Suprapubic skin (tissue), 4 donors: ENCODE results near the gene SUFU.

Source experiments
- EP300 ChIP-seq: sonication (generic); formaldehyde crosslinking; IDR thresholded peaks from one replicate; pipeline ENCODE4 v1.6.1; 2017; ENCODE audit warnings: antibody characterized with exemption
- POLR2A ChIP-seq, 2 donors: fragments of 450-650 bp; IDR thresholded peaks; one replicate each; pipeline ENCODE4 v1.6.1; 2017; ENCODE audit warnings: antibody characterized with exemption in 2 of 2, mild to moderate bottlenecking in 2 of 2, moderate library complexity in 2 of 2
- POLR2AphosphoS5 ChIP-seq, 3 donors: sonication (generic); formaldehyde crosslinking; IDR thresholded peaks; one replicate each; pipeline ENCODE4 v1.6.1; 2017; ENCODE audit warnings: antibody characterized with exemption in 3 of 3
- TF ChIP-seq, protein P1 (sequence below), 2 donors: fragments of 200-600 bp in 1 of 2; fragments of 450-650 bp in 1 of 2; sonication (generic) in 1 of 2; IDR thresholded peaks; one replicate each; pipeline ENCODE4 v1.5.1; 2016 to 2019; ENCODE audit warnings: antibody characterized with exemption in 2 of 2, mild to moderate bottlenecking in 1 of 2, moderate library complexity in 1 of 2

DNA sequence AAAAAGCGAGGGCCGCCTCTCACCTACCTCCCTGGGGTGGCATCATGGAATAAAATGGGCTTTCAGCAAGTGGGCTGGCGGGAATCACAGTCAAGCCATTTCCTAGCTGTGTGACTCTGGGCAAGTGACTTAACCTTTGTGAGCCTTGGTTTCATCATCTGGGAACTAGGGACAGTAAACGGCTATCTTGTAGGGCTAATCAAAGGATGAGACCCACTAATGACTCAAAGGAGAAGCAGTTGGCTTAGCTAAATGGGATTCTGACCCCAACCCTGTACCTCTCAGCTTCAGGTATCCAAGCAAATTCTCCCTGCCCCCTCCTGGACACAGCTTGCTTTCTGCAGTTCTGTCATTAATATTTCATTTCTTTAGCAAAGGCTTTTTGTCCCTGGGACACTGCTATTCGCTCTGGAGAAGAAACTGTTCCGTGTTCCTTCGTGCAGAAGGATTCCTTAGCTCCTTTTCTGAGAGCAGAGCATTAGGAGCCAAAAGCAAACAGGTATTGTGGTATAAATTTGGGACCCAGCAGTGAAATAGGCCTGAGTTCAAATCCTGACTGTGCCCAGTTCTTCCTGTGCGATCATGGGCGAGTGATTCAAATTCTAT is 166.4 kb downstream of the SUFU start:
- TF ChIP-seq, protein P1, sequence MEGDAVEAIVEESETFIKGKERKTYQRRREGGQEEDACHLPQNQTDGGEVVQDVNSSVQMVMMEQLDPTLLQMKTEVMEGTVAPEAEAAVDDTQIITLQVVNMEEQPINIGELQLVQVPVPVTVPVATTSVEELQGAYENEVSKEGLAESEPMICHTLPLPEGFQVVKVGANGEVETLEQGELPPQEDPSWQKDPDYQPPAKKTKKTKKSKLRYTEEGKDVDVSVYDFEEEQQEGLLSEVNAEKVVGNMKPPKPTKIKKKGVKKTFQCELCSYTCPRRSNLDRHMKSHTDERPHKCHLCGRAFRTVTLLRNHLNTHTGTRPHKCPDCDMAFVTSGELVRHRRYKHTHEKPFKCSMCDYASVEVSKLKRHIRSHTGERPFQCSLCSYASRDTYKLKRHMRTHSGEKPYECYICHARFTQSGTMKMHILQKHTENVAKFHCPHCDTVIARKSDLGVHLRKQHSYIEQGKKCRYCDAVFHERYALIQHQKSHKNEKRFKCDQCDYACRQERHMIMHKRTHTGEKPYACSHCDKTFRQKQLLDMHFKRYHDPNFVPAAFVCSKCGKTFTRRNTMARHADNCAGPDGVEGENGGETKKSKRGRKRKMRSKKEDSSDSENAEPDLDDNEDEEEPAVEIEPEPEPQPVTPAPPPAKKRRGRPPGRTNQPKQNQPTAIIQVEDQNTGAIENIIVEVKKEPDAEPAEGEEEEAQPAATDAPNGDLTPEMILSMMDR (IDR thresholded peaks at IDR 0.05), result no peak
- no peak for TF ChIP-seq POLR2A (IDR thresholded peaks at IDR 0.05)
- no peak for TF ChIP-seq POLR2AphosphoS5 (IDR thresholded peaks at IDR 0.05)
- TF ChIP-seq EP300, result no peak
